Lower leg skin (tissue), 4 donors: Measurements from ENCODE around the gene ZFYVE9. TPM values are rescaled to one million over a fixed set of nuclear protein-coding genes. Genes with fewer than 3 reads are reported as not detected.

Source experiments
- DNase-seq, 2 donors: peaks; one replicate each; pipeline ENCODE4 v3.0.0-alpha.2; 2019; ENCODE audit warnings: low spot score in 2 of 2
- H3K4me3 ChIP-seq: fragments of 200-600 bp; sonication (generic); 2 replicates; pipeline ENCODE4 v1.5.1; 2017; ENCODE audit warnings: mild to moderate bottlenecking, low read depth; ENCODE audit not compliant: poor library complexity, severe bottlenecking
- CTCF ChIP-seq, 3 donors: fragments of 450-650 bp; IDR thresholded peaks; one replicate each; pipeline ENCODE4 v1.5.1; 2016; ENCODE audit warnings: antibody characterized with exemption in 3 of 3, mild to moderate bottlenecking in 3 of 3, moderate library complexity in 2 of 3
- POLR2A ChIP-seq, 2 donors: fragments of 450-650 bp; IDR thresholded peaks; one replicate each; pipeline ENCODE4 v1.6.1; 2016 to 2017; ENCODE audit warnings: antibody characterized with exemption in 2 of 2, mild to moderate bottlenecking in 1 of 2, moderate library complexity in 1 of 2
- WGBS, 2 donors: methylation state at CpG; one replicate each; pipeline ENCODE4 v1.1.5; 2018; 5-methylcytosine and 5-hydroxymethylcytosine counted together
- intact Hi-C: fragments of 100-400 bp; cut with DNase I; formaldehyde crosslinking; loops from one replicate; pipeline ENCODE4 v1.15.0; 2023; ENCODE audit warnings: low total_unique reads
- total RNA-seq, 4 donors: library from RNA; depleted of rRNA; stranded (reverse); fragments of >200 nt; gene quantifications; one replicate each; pipeline ENCODE4 v1.1.0, GENCODE V29; 2016

The ZFYVE9 gene
- total RNA-seq, 4 donors from 2014 or later, result 23.7 to 38.2 (median 30.7) TPM

- no peak for TF ChIP-seq POLR2A (IDR thresholded peaks at IDR 0.05)
- 95 to 100% methylated on average over 4 of the region's 4 CpGs for WGBS, 2 donors
- intact Hi-C loops, result loop anchor here (5.0 kb wide), 1 partner anchor 1304 kb away; no protein-coding TSS in a partner anchor
- H3K4me3 ChIP-seq, result no peak overlapping the region
- no peak for DNase-seq
These were observed 16.3 kb downstream of the ZFYVE9 start for GRCh38 chr1:52158218-52158617.

GRCh38 chr1:52159033-52159789 is 17.3 kb downstream of the ZFYVE9 start:
- TF ChIP-seq CTCF (IDR thresholded peaks at IDR 0.05) (no peak), POLR2A (IDR thresholded peaks at IDR 0.05) (no peak)
- WGBS, 2 donors, result 93 to 95% methylated on average over 10 of the region's 10 CpGs
- no peak overlapping the region for H3K4me3 ChIP-seq
- intact Hi-C loops, result loop anchor here (5.0 kb wide), 1 partner anchor 1303 kb away; no protein-coding TSS in a partner anchor
- DNase-seq, result no peak

DNA sequence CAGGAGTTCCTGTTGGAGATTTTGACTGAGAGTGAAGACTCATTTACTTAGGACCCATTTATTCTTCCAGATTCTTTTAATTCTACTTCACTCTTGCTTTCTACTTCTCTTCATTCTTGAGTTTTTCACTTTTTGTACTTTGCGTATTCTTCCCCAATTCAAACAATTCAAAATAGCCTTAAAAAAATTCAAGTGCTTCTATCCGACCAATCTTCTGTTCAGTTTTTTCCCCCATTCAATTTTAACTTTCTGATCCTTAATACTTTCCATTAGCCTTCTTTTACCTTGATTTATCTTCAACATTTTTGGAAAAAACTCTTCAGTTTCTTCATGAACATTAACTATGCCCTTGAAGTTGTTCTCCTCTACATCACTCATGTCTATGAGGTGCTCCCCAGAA is 21.1 kb downstream of the ZFYVE9 start:
- H3K4me3 ChIP-seq, result no peak overlapping the region
- no peak for DNase-seq
- 92 to 98% methylated on average over 2 of the region's 2 CpGs for WGBS, 2 donors
- intact Hi-C loops, result no loop called here
- no peak for TF ChIP-seq CTCF (IDR thresholded peaks at IDR 0.05)
- TF ChIP-seq POLR2A (IDR thresholded peaks at IDR 0.05), result no peak

- WGBS, 2 donors, result 94 to 97% methylated on average over 4 of the region's 4 CpGs
- intact Hi-C loops, result no loop called here
- TF ChIP-seq CTCF (IDR thresholded peaks at IDR 0.05) (no peak), POLR2A (IDR thresholded peaks at IDR 0.05) (no peak)
- no peak for DNase-seq
- no peak overlapping the region for H3K4me3 ChIP-seq
These were observed 22.7 kb downstream of the ZFYVE9 start for GRCh38 chr1:52164604-52165003.

GRCh38 chr1:52166996-52167753 is 25.3 kb downstream of the ZFYVE9 start:
- WGBS, 2 donors, result 87 to 88% methylated on average over 6 of the region's 6 CpGs

More at GRCh38 chr1:52166996-52167753, 25.3 kb downstream of the ZFYVE9 start:
- intact Hi-C loops, result no loop called here
- TF ChIP-seq CTCF (IDR thresholded peaks at IDR 0.05) (no peak), POLR2A (IDR thresholded peaks at IDR 0.05) (no peak)
- no peak overlapping the region for H3K4me3 ChIP-seq
- no peak for DNase-seq
